Endothelial cell of umbilical vein (primary cell): Measurements from ENCODE around the gene GUCD1. TPM values are rescaled to one million over a fixed set of nuclear protein-coding genes. Genes with fewer than 3 reads are reported as not detected.

ENCODE experiments used
- BruUV-seq: library from RNA; stranded (reverse); fragments of 400-500 nt; replicated peaks from 2 replicates; lab custom pipeline; 2021; lab: Mats Ljungman, UMichigan
- CTCF ChIA-PET: fragments of 300-600, 350-600 bp; sonication (Branson Sonifier 250); formaldehyde crosslinking; loops from one replicate; lab custom pipeline; 2021; ENCODE audit warnings: antibody characterized with exemption, inconsistent platforms; lab: Charles Lee
- POLR2A ChIA-PET: fragments of 300-600, 350-600 bp; sonication (Branson Sonifier 250); formaldehyde crosslinking; loops from one replicate; lab custom pipeline; 2021; ENCODE audit warnings: antibody characterized with exemption, inconsistent platforms; lab: Charles Lee
- DNase-seq: peaks from one replicate; pipeline ENCODE4 v3.0.0-alpha.2; 2011; ENCODE audit warnings: low read depth, low spot score
- FAIRE-seq: peaks from 2 replicates; lab custom pipeline; 2011; peaks lifted over from hg19 to GRCh38; lab: Jason Lieb, UNC
- H2AFZ ChIP-seq: 2 replicates; pipeline ENCODE4 v1.6.0; 2012; ENCODE audit warnings: low read depth, low read length, control low read depth, inconsistent platforms
- H3K27ac ChIP-seq: 2 replicates; pipeline ENCODE4 v1.5.1; 2011; ENCODE audit warnings: low read depth, mild to moderate bottlenecking, control low read depth, low read length, moderate library complexity; ENCODE audit not compliant: insufficient read depth
- H3K27me3 ChIP-seq, 2 experiments: 2 replicates each; pipeline versions ENCODE4 v1.6.0 to v1.6.1; 2011; ENCODE audit warnings: low read length in 2 of 2, mixed read lengths in 1 of 2; ENCODE audit not compliant: control insufficient read depth in 2 of 2, insufficient read depth in 2 of 2
- H3K36me3 ChIP-seq, 2 experiments: 2 replicates in 1 of 2; 3 replicates in 1 of 2; pipeline ENCODE4 v1.5.1; 2011; ENCODE audit warnings: low read length in 2 of 2, mild to moderate bottlenecking in 1 of 2, moderate library complexity in 1 of 2; ENCODE audit not compliant: control insufficient read depth in 2 of 2, insufficient read depth in 2 of 2; ENCODE audit errors: extremely low read depth in 1 of 2
- H3K4me1 ChIP-seq: 3 replicates; pipeline ENCODE4 v1.5.1; 2011; ENCODE audit warnings: mild to moderate bottlenecking, low read length; ENCODE audit not compliant: control insufficient read depth, insufficient read depth; ENCODE audit errors: extremely low read depth
- H3K4me2 ChIP-seq: 2 replicates; pipeline ENCODE4 v1.6.1; 2011; ENCODE audit warnings: low read length, control low read depth, mixed read lengths; ENCODE audit not compliant: insufficient read depth
- H3K4me3 ChIP-seq, 3 experiments: fragments of 200-600 bp in 1 of 3; sonication (generic), shearing (Covaris generic) in 1 of 3; replicated peaks in 1 of 3; 2 replicates each; pipeline ENCODE4 v1.5.1; 2011 to 2016; ENCODE audit warnings: control low read depth in 3 of 3, low read length in 3 of 3, mild to moderate bottlenecking in 2 of 3, inconsistent platforms in 1 of 3, low read depth in 1 of 3, moderate library complexity in 1 of 3; ENCODE audit not compliant: insufficient read depth in 1 of 3
- H3K79me2 ChIP-seq: 2 replicates; pipeline ENCODE4 v1.6.0; 2012; ENCODE audit warnings: low read length, inconsistent platforms; ENCODE audit not compliant: control insufficient read depth, insufficient read depth
- H3K9ac ChIP-seq: replicated peaks from 2 replicates; pipeline ENCODE3; 2011; ENCODE audit warnings: low read length, control low read depth; ENCODE audit not compliant: insufficient read depth; ENCODE audit errors: extremely low read depth
- H3K9me1 ChIP-seq: replicated peaks from 3 replicates; pipeline ENCODE4 v1.6.0; 2011; ENCODE audit warnings: mild to moderate bottlenecking, low read length; ENCODE audit not compliant: control insufficient read depth, insufficient read depth; ENCODE audit errors: extremely low read depth
- H3K9me3 ChIP-seq: replicated peaks from 2 replicates; pipeline ENCODE4 v1.5.1; 2012; ENCODE audit warnings: low read length, inconsistent platforms; ENCODE audit not compliant: control insufficient read depth, insufficient read depth
- H4K20me1 ChIP-seq: replicated peaks from 2 replicates; pipeline ENCODE3; 2011; ENCODE audit warnings: mild to moderate bottlenecking, low read length; ENCODE audit not compliant: control insufficient read depth, insufficient read depth; ENCODE audit errors: extremely low read depth
- CTCF ChIP-seq, 2 donors: IDR thresholded peaks; 1 replicate in 1 of 2; 2 replicates in 1 of 2; pipeline ENCODE4 v1.5.1; 2011; ENCODE audit warnings: low read length in 2 of 2, mild to moderate bottlenecking in 2 of 2, moderate library complexity in 2 of 2, control low read depth in 1 of 2, inconsistent platforms in 1 of 2, low read depth in 1 of 2; ENCODE audit not compliant: insufficient read depth in 1 of 2; ENCODE audit errors: extremely low read depth in 1 of 2
- EZH2 ChIP-seq: IDR thresholded peaks from 2 replicates; pipeline ENCODE4 v1.6.1; 2012; ENCODE audit warnings: borderline replicate concordance, low read depth, mild to moderate bottlenecking, moderate library complexity, low read length, inconsistent platforms; ENCODE audit not compliant: severe bottlenecking
- FOS ChIP-seq: IDR thresholded peaks from 2 replicates; pipeline ENCODE4 v1.6.1; 2011; ENCODE audit warnings: mild to moderate bottlenecking, low read length, moderate library complexity, borderline replicate concordance; ENCODE audit not compliant: insufficient read depth
- GATA2 ChIP-seq: IDR thresholded peaks from 2 replicates; pipeline ENCODE4 v1.7.0; 2011; ENCODE audit warnings: low read depth, mild to moderate bottlenecking, moderate library complexity, mixed read lengths, low read length; ENCODE audit not compliant: insufficient read length, insufficient read depth
- JUN ChIP-seq: IDR thresholded peaks from 2 replicates; pipeline ENCODE4 v1.6.1; 2011; ENCODE audit warnings: borderline replicate concordance, low read depth; ENCODE audit not compliant: insufficient read length, insufficient read depth
- MAX ChIP-seq: IDR thresholded peaks from 2 replicates; pipeline ENCODE4 v1.6.1; 2011; ENCODE audit not compliant: insufficient read depth, insufficient read length
- MYC ChIP-seq: IDR thresholded peaks from one replicate; pipeline ENCODE4 v1.6.1; 2011; ENCODE audit warnings: mild to moderate bottlenecking, low read depth, low read length
- POLR2A ChIP-seq: IDR thresholded peaks from 2 replicates; pipeline ENCODE4 v1.6.1; 2012; ENCODE audit warnings: low read depth, mild to moderate bottlenecking, control low read depth, low read length
- POLR2AphosphoS5 ChIP-seq: IDR thresholded peaks from 2 replicates; pipeline ENCODE4 v1.6.1; 2012; ENCODE audit warnings: low read depth, mild to moderate bottlenecking, control low read depth, low read length, moderate library complexity; ENCODE audit not compliant: insufficient read depth
- dilution Hi-C: fragments of 300-500 bp; cut with MboI; formaldehyde crosslinking; loops from one replicate; pipeline ENCODE4 v1.15.0; 2019; ENCODE audit warnings: low sequenced_read_pairs; ENCODE audit not compliant: extremely low pct_ligation_motif_present
- intact Hi-C: fragments of 100-400 bp; cut with micrococcal nuclease; formaldehyde crosslinking; loops from one replicate; pipeline ENCODE4 v1.10.0; 2022
- polyA plus RNA-seq, 4 experiments: library from polyadenylated mRNA; depleted of rRNA in 3 of 4; stranded (reverse) in 3 of 4; unstranded in 1 of 4; fragments of >200 nt; gene quantifications; 2 replicates each; pipeline versions ENCODE4 v1.2.1 to v1.2.3, GENCODE V29; 2011 to 2012; ENCODE audit warnings: missing spikeins in 1 of 4
- total RNA-seq: library from RNA; stranded (reverse); gene quantifications from 2 replicates; pipeline ENCODE4 v1.2.3, GENCODE V29; 2021

Gene GUCD1
- total and polyA plus RNA-seq, 2 donors (not counting 3 experiments of a cell fraction or from before 2014, with no cell fraction given): 116 to 138 TPM

GRCh38 chr22:24564376-24565058 lies 9.6 kb upstream of the GUCD1 start:
- Histone ChIP-seq H3K4me3 (no peak overlapping the region), H3K9me3 (no peaks in the 10 kb centered on the region), H3K27me3 (no peaks in the 10 kb centered on the region), H3K4me2 (no peak overlapping the region), H3K9me1 (no peaks in the 10 kb centered on the region), H3K9ac (no peak overlapping the region), H4K20me1 (peaks cover 8% of the 10 kb centered on the region), H2AFZ (no peak overlapping the region), H3K36me3 (peaks cover 13 to 25% of the 10 kb centered on the region in 2 experiments), H3K79me2 (peaks cover 73% of the 10 kb centered on the region), H3K4me1 (no peaks in the 10 kb centered on the region), H3K27ac (no peak overlapping the region)
- POLR2A ChIA-PET: no interaction called here
- CTCF ChIA-PET: no interaction called here
- intact Hi-C loops (no loop called here), dilution Hi-C loops (no loop called here)
- BruUV-seq: no TSS peak
- DNase-seq (no peak), FAIRE-seq (no peak)
- TF ChIP-seq FOS (no peak), MAX (no peak), MYC (no peak), CTCF (IDR thresholded peaks at IDR 0.05; ENCODE audit: extremely low read depth in 1 of 2, insufficient read depth in 1 of 2, low read depth in 1 of 2, low read length in 2 of 2) (no peak), POLR2A (no peak), GATA2 (no peak), POLR2AphosphoS5 (no peak), JUN (no peak), EZH2 (no peak)
